ENCODE measurements around the gene BLOC1S3. TPM values are rescaled to one million over a fixed set of nuclear protein-coding genes. Genes with fewer than 3 reads are reported as not detected.
"Not testable (repeated sequence)": the region's sequence is repeated elsewhere in the genome, so short reads cannot be mapped to it uniquely, and the experiment has no call there.

BLOC1S3 gene
- total RNA-seq, 4 donors from 2014 or later = 6.4 to 13.1 (median 8.2) TPM

DNA sequence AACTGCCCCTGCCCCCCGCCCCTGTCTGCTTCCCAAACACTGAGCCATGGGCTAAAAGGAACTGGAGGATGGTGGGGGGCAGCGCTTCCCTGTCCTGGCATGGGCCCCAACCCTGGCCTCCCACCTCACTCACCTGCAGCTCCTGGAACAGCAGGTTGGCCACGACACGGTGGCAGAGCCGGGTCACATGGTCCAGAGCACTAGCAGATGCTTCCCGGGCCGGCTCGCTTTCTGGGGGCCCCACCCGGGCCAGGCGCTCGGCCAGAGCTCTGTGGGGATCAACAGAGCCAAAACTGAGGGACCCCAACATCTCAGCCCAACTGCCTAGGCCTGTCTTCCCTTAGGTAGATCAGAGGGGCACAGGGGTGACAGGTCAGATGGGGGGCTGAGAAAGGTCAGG lies 46.1 kb downstream of the BLOC1S3 start:
- DNase-seq (ENCODE audit: low spot score) (no peak), ATAC-seq (ENCODE audit: low FRiP score) (no peak)
- TF ChIP-seq, protein P1, sequence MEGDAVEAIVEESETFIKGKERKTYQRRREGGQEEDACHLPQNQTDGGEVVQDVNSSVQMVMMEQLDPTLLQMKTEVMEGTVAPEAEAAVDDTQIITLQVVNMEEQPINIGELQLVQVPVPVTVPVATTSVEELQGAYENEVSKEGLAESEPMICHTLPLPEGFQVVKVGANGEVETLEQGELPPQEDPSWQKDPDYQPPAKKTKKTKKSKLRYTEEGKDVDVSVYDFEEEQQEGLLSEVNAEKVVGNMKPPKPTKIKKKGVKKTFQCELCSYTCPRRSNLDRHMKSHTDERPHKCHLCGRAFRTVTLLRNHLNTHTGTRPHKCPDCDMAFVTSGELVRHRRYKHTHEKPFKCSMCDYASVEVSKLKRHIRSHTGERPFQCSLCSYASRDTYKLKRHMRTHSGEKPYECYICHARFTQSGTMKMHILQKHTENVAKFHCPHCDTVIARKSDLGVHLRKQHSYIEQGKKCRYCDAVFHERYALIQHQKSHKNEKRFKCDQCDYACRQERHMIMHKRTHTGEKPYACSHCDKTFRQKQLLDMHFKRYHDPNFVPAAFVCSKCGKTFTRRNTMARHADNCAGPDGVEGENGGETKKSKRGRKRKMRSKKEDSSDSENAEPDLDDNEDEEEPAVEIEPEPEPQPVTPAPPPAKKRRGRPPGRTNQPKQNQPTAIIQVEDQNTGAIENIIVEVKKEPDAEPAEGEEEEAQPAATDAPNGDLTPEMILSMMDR (IDR thresholded peaks at IDR 0.05) = no peak

DNA sequence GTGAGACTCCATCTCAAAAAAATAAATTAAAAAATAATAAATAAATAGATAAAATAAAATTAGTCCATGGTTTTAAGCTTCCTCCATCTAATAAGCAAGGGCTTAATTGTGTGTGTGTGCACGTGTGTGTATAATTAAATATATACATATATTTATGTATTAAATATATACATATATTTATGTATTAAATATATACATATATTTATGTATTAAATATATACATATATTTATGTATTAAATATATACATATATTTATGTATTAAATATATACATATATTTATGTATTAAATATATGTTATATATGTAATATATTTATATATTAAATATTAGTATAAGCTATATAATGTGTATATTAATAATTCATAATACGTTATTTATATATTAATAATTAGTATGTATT lies 50.5 kb downstream of the BLOC1S3 start:
- not testable (repeated sequence) for ATAC-seq (ENCODE audit: low FRiP score); DNase-seq (ENCODE audit: low spot score)

Other genes starting within 250 kb of the BLOC1S3 start
- gene APOC4, start 236.5 kb upstream of the BLOC1S3 start, total RNA-seq = not detected
- gene APOC2, start 232.7 kb upstream of the BLOC1S3 start, total RNA-seq = 1 to 10 TPM in 2 of 4 donors, not detected in 2; 1.9 to 9.0 TPM
- gene CLPTM1, start 223.4 kb upstream of the BLOC1S3 start, total RNA-seq = 10 to 100 TPM; 58.8 to 77.5 (median 70.2) TPM
- gene RELB, start 177.3 kb upstream of the BLOC1S3 start, total RNA-seq = 10 to 100 TPM in 2 of 4 donors, 1 to 10 TPM in 2; 5.8 to 26.5 (median 13.5) TPM
- gene CLASRP, start 139.7 kb upstream of the BLOC1S3 start, total RNA-seq = 10 to 100 TPM; 49.3 to 78.2 (median 73.4) TPM
- gene ZNF296, start 102.3 kb upstream of the BLOC1S3 start, total RNA-seq = 1 to 10 TPM in 2 of 4 donors, under 1 TPM in 2; 0.31 to 1.7 (median 1.1) TPM
- gene GEMIN7, start 99.5 kb upstream of the BLOC1S3 start, total RNA-seq = 10 to 100 TPM; 22.2 to 34.1 (median 27.9) TPM
- gene PPP1R37, start 85.6 kb upstream of the BLOC1S3 start, total RNA-seq = 10 to 100 TPM; 13.6 to 23.7 (median 19.4) TPM
- under 1 TPM in 2 of 4 donors, not detected in 2; 0.19 to 0.72 TPM for gene NKPD1, start 17.8 kb upstream of the BLOC1S3 start, total RNA-seq
- 10 to 100 TPM; 20.8 to 30.4 (median 23.8) TPM for gene TRAPPC6A, start 547 bp upstream of the BLOC1S3 start, total RNA-seq
- gene EXOC3L2, start 66.6 kb downstream of the BLOC1S3 start, total RNA-seq = 1 to 10 TPM; 1.4 to 4.1 (median 2.7) TPM
- gene MARK4, start 72.5 kb downstream of the BLOC1S3 start, total RNA-seq = 10 to 100 TPM; 10.6 to 14.8 (median 12.0) TPM
- gene CKM, start 144.1 kb downstream of the BLOC1S3 start, total RNA-seq = not detected
- 1 to 10 TPM in 1 of 4 donors, under 1 TPM in 1, not detected in 2; 0.36 to 2.0 TPM for gene KLC3, start 162.0 kb downstream of the BLOC1S3 start, total RNA-seq
- 10 to 100 TPM in 1 of 4 donors, 1 to 10 TPM in 3; 7.1 to 11.2 (median 8.4) TPM for gene ERCC2, start 191.8 kb downstream of the BLOC1S3 start, total RNA-seq
- gene PPP1R13L, start 226.3 kb downstream of the BLOC1S3 start, total RNA-seq = 10 to 100 TPM; 13.7 to 20.0 (median 15.6) TPM
- gene POLR1G, start 227.9 kb downstream of the BLOC1S3 start, total RNA-seq = 10 to 100 TPM in 1 of 4 donors, 1 to 10 TPM in 3; 5.2 to 29.8 (median 6.3) TPM
- 10 to 100 TPM; 63.7 to 93.8 (median 76.5) TPM for gene ERCC1, start 245.1 kb downstream of the BLOC1S3 start, total RNA-seq